Body of pancreas (tissue), 4 donors: Measurements from ENCODE around the gene PLAC1.

Experiments used
- POLR2A ChIP-seq, 3 donors: fragments of 450-650 bp; IDR thresholded peaks; one replicate each; pipeline ENCODE4 v1.6.1; 2016; ENCODE audit warnings: antibody characterized with exemption in 3 of 3, mild to moderate bottlenecking in 2 of 3
- TF ChIP-seq, protein P1 (sequence below), 7 experiments: fragments of 450-650 bp in 4 of 7; fragments of 200-600 bp in 3 of 7; sonication (generic) in 3 of 7; IDR thresholded peaks; one replicate each; pipeline ENCODE4 v1.5.1; 2016 to 2019; ENCODE audit warnings: antibody characterized with exemption in 7 of 7

DNA sequence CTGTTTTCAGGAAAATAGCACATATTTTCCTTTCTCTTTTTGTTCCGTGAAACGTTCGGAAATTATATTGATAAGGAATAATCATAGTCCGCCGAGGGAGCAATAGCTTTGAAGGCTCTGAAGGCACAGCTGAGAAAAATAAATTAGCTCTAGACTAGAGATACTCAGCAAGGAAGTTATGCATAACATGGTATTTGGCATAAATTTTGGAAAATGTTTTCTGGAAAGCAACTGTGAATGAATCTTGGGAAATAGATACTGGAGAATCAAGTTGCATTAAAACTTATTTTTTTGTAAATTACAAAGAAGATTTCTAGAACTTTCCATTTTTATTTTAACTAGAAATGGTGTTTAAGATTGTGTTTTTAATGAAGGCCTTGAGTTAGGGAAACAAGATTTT, 105.9 kb downstream of the PLAC1 start:
- TF ChIP-seq, protein P1, sequence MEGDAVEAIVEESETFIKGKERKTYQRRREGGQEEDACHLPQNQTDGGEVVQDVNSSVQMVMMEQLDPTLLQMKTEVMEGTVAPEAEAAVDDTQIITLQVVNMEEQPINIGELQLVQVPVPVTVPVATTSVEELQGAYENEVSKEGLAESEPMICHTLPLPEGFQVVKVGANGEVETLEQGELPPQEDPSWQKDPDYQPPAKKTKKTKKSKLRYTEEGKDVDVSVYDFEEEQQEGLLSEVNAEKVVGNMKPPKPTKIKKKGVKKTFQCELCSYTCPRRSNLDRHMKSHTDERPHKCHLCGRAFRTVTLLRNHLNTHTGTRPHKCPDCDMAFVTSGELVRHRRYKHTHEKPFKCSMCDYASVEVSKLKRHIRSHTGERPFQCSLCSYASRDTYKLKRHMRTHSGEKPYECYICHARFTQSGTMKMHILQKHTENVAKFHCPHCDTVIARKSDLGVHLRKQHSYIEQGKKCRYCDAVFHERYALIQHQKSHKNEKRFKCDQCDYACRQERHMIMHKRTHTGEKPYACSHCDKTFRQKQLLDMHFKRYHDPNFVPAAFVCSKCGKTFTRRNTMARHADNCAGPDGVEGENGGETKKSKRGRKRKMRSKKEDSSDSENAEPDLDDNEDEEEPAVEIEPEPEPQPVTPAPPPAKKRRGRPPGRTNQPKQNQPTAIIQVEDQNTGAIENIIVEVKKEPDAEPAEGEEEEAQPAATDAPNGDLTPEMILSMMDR (IDR thresholded peaks at IDR 0.05) = no peak
- TF ChIP-seq POLR2A (IDR thresholded peaks at IDR 0.05) = no peak
